Fibroblast of lung (primary cell): ENCODE measurements around the gene PRPF31. TPM values are rescaled to one million over a fixed set of nuclear protein-coding genes. Genes with fewer than 3 reads are reported as not detected.

ENCODE experiments used
- DNase-seq, 2 donors: peaks; one replicate each; pipeline versions ENCODE4 v3.0.0 to v3.0.0-alpha.2; 2010; ENCODE audit warnings: low read depth in 2 of 2
- H2AFZ ChIP-seq: 2 replicates; pipeline ENCODE4 v1.5.1; 2012; ENCODE audit warnings: low read length, control low read depth, inconsistent platforms
- H3K27ac ChIP-seq: 2 replicates; pipeline ENCODE4 v1.5.1; 2011; ENCODE audit warnings: low read length, control low read depth; ENCODE audit not compliant: insufficient read depth
- H3K27me3 ChIP-seq: 2 replicates; pipeline ENCODE4 v1.5.1; 2011; ENCODE audit warnings: mild to moderate bottlenecking, low read length; ENCODE audit not compliant: control insufficient read depth, insufficient read depth
- H3K36me3 ChIP-seq: 2 replicates; pipeline ENCODE4 v1.5.1; 2011; ENCODE audit warnings: low read length; ENCODE audit not compliant: control insufficient read depth, insufficient read depth
- H3K4me1 ChIP-seq: 2 replicates; pipeline ENCODE4 v1.5.1; 2011; ENCODE audit warnings: low read length; ENCODE audit not compliant: control insufficient read depth, insufficient read depth; ENCODE audit errors: extremely low read depth
- H3K4me2 ChIP-seq: 2 replicates; pipeline ENCODE4 v1.5.1; 2011; ENCODE audit warnings: low read length, control low read depth; ENCODE audit not compliant: insufficient read depth; ENCODE audit errors: extremely low read depth
- H3K4me3 ChIP-seq, 4 experiments: fragments of 200-600 bp in 1 of 4; sonication (generic) in 1 of 4; replicated peaks in 1 of 4; 2 replicates each; pipeline ENCODE4 v1.5.1; 2011 to 2016; ENCODE audit warnings: low read length in 4 of 4, low read depth in 3 of 4, mild to moderate bottlenecking in 3 of 4, control low read depth in 2 of 4, inconsistent platforms in 1 of 4, mixed read lengths in 1 of 4; ENCODE audit not compliant: insufficient read depth in 1 of 4; ENCODE audit errors: control extremely low read depth in 1 of 4
- H3K79me2 ChIP-seq: 2 replicates; pipeline ENCODE4 v1.5.1; 2012; ENCODE audit warnings: mild to moderate bottlenecking, low read length, inconsistent platforms; ENCODE audit not compliant: control insufficient read depth, insufficient read depth
- H3K9ac ChIP-seq: 2 replicates; pipeline ENCODE4 v1.5.1; 2011; ENCODE audit warnings: mild to moderate bottlenecking, low read length, control low read depth; ENCODE audit not compliant: insufficient read depth
- H3K9me3 ChIP-seq: 2 replicates; pipeline ENCODE4 v1.5.1; 2012; ENCODE audit warnings: low read depth, low read length; ENCODE audit not compliant: control insufficient read depth, insufficient read depth
- H4K20me1 ChIP-seq: 2 replicates; pipeline ENCODE4 v1.5.1; 2011; ENCODE audit warnings: low read length; ENCODE audit not compliant: control insufficient read depth, insufficient read depth; ENCODE audit errors: extremely low read depth
- EZH2 ChIP-seq: IDR thresholded peaks from 2 replicates; pipeline ENCODE4 v1.5.1; 2012; ENCODE audit warnings: low read length, control low read depth, mild to moderate bottlenecking; ENCODE audit errors: missing control alignments
- polyA plus RNA-seq, 2 donors: library from polyadenylated mRNA; depleted of rRNA in 1 of 2; stranded (reverse) in 1 of 2; unstranded in 1 of 2; fragments of >200 nt; gene quantifications; 2 replicates each; pipeline ENCODE4 v1.2.1, GENCODE V29; 2011 to 2012; ENCODE audit warnings: missing spikeins in 1 of 2
- total RNA-seq: library from RNA; depleted of rRNA; stranded (reverse); fragments of >200 nt; gene quantifications from 2 replicates; pipeline ENCODE4 v1.2.1, GENCODE V29; 2014
- TF ChIP-seq, protein P1 (sequence below), 2 donors: IDR thresholded peaks in 1 of 2; conservative IDR thresholded peaks in 1 of 2; 1 replicate in 1 of 2; 2 replicates in 1 of 2; pipeline ENCODE4 v1.5.1; 2011 to 2012; ENCODE audit warnings: low read length in 2 of 2, control low read depth in 1 of 2, inconsistent platforms in 1 of 2, low read depth in 1 of 2, mild to moderate bottlenecking in 1 of 2

The PRPF31 gene
- total and polyA plus RNA-seq, 2 donors (not counting 1 experiment from before 2014, with no cell fraction given) = 45.2 to 48.7 TPM

DNA sequence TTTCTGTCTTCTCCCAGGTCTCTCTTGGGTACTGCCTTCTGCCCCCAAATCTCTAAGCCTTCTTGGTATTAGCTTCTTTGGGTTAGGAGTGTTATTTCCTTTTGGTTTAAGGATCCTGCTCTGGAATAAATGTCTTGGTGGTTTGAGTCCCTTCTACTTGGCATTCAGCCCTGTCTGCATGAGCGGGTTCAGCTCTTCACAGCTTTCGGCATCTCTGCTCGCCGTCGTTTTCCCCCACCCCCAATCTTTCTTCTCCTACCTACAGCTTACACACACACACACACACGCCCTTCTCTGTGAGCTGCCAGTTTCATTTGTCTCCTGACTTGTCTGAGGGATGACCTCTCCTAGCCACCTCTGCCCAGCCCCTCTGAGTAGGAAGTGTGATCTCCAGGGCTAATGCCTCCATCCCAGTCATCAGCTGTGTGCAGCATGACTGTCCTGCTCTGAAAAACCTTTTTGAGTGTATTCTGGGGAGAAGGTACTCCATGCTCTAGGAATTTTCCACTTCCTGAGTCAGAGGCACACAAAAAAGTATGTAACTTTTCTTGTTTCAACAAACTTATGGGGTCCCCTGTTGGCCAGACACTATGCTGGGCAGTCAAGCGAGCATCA, 26.7 kb downstream of the PRPF31 start:
- no peak overlapping the region for H2AFZ ChIP-seq
- no peak overlapping the region for H3K4me3 ChIP-seq
- peak overlapping the region; percentile 51 for H3K27ac ChIP-seq
- no peaks in the 10 kb centered on the region for H4K20me1 ChIP-seq
- no peaks in the 10 kb centered on the region for H3K27me3 ChIP-seq
- H3K9me3 ChIP-seq = no peaks in the 10 kb centered on the region
- no peak overlapping the region for H3K4me2 ChIP-seq
- peaks cover 52% of the 10 kb centered on the region for H3K79me2 ChIP-seq
- no peak overlapping the region for H3K9ac ChIP-seq
- peak in 1 of 2 donors; percentile 29 for DNase-seq
- H3K36me3 ChIP-seq = peaks cover 39% of the 10 kb centered on the region
- no peak for TF ChIP-seq EZH2
- TF ChIP-seq, protein P1, sequence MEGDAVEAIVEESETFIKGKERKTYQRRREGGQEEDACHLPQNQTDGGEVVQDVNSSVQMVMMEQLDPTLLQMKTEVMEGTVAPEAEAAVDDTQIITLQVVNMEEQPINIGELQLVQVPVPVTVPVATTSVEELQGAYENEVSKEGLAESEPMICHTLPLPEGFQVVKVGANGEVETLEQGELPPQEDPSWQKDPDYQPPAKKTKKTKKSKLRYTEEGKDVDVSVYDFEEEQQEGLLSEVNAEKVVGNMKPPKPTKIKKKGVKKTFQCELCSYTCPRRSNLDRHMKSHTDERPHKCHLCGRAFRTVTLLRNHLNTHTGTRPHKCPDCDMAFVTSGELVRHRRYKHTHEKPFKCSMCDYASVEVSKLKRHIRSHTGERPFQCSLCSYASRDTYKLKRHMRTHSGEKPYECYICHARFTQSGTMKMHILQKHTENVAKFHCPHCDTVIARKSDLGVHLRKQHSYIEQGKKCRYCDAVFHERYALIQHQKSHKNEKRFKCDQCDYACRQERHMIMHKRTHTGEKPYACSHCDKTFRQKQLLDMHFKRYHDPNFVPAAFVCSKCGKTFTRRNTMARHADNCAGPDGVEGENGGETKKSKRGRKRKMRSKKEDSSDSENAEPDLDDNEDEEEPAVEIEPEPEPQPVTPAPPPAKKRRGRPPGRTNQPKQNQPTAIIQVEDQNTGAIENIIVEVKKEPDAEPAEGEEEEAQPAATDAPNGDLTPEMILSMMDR (conservative IDR thresholded peaks at IDR 0.05 in 1 of 2, IDR thresholded peaks at IDR 0.05 in 1 of 2; ENCODE audit: low read depth in 1 of 2, low read length in 2 of 2) = no peak
- peaks cover 13% of the 10 kb centered on the region for H3K4me1 ChIP-seq

DNA sequence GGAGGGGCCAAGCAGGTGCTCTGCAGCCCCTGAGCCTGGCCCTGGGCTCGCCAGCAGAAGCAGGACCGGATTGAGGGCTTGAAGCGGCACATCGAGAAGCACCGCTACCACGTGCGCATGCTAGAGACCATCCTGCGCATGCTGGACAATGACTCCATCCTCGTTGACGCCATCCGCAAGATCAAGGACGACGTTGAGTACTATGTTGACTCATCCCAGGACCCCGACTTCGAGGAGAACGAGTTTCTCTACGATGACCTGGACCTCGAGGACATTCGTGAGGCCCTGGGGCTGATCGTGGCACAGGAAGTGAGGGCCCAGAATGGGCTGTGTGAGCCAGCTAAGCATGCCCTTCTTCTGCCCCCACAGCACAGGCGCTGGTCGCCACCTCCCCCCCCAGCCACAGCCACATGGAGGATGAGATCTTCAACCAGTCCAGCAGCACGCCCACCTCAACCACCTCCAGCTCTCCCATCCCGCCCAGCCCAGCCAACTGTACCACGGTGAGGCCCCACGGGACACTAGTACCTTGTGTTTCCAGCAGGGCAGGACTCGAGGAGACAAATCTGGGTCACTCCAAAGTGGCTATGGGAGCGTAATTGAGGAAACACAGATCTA, 30.1 kb downstream of the PRPF31 start:
- no peaks in the 10 kb centered on the region for H3K9me3 ChIP-seq
- H3K4me1 ChIP-seq = peaks cover 9% of the 10 kb centered on the region
- no peak for DNase-seq
- H3K27ac ChIP-seq = no peak overlapping the region
- no peaks in the 10 kb centered on the region for H3K27me3 ChIP-seq
- no peak overlapping the region for H3K9ac ChIP-seq
- H2AFZ ChIP-seq = no peak overlapping the region
- TF ChIP-seq EZH2 = no peak
- TF ChIP-seq, protein P1 (conservative IDR thresholded peaks at IDR 0.05 in 1 of 2, IDR thresholded peaks at IDR 0.05 in 1 of 2; ENCODE audit: low read depth in 1 of 2, low read length in 2 of 2) = no peak
- peaks cover 44% of the 10 kb centered on the region for H3K36me3 ChIP-seq
- H4K20me1 ChIP-seq = no peaks in the 10 kb centered on the region
- H3K79me2 ChIP-seq = peaks cover 23% of the 10 kb centered on the region
- no peak overlapping the region for H3K4me3 ChIP-seq
- no peak overlapping the region for H3K4me2 ChIP-seq

DNA sequence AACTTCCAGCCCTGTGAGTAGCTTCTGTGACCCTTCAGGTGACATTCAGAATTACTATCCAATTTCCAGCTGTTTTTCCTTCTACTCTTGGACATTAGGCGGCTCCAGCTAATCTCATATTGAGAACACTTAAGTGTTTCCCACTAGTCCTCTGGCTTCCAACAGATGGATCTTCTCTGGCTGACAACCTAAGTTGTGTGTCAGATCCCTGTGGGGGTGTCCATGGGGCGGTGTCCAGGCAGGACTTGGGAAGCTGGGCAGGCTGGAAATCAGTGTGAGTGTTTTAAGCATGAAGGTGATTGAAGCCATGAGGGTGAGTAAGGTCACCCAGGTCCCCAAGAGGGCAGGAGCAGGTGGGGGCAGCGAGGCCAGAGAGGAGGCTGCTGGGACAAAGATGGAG, 32.1 kb downstream of the PRPF31 start:
- no peaks in the 10 kb centered on the region for H3K9me3 ChIP-seq
- TF ChIP-seq EZH2 = no peak
- TF ChIP-seq, protein P1 (conservative IDR thresholded peaks at IDR 0.05 in 1 of 2, IDR thresholded peaks at IDR 0.05 in 1 of 2; ENCODE audit: low read depth in 1 of 2, low read length in 2 of 2) = no peak
- DNase-seq = peak in 1 of 2 donors; percentile 61
- H3K4me1 ChIP-seq = no peaks in the 10 kb centered on the region
- no peak overlapping the region for H3K4me3 ChIP-seq
- no peaks in the 10 kb centered on the region for H4K20me1 ChIP-seq
- no peak overlapping the region for H3K4me2 ChIP-seq
- H2AFZ ChIP-seq = no peak overlapping the region
- no peak overlapping the region for H3K27ac ChIP-seq
- no peak overlapping the region for H3K9ac ChIP-seq
- H3K27me3 ChIP-seq = no peaks in the 10 kb centered on the region
- H3K36me3 ChIP-seq = peaks cover 55% of the 10 kb centered on the region
- H3K79me2 ChIP-seq = peaks cover 4% of the 10 kb centered on the region
